ENCODE data around the gene AVPR1B.

The AVPR1B gene

GRCh38 chr1:206117151-206117948 lies at the start of gene AVPR1B:
AVPR1B (minus strand) TSS chr1:206117388; CDS start chr1:206116890, 498 bp downstream.
- DNase-seq, result no peak

GRCh38 chr1:206145771-206146290 lies 28.6 kb upstream of the AVPR1B start:
- DNase-seq, result no peak

GRCh38 chr1:206144605-206145004 lies 27.4 kb upstream of the AVPR1B start:
- no peak for DNase-seq

GRCh38 chr1:206143537-206144172 lies 26.5 kb upstream of the AVPR1B start:
- DNase-seq, result no peak

- no peak for DNase-seq
Observed at GRCh38 chr1:206142770-206143169, 25.6 kb upstream of the AVPR1B start.

- no peak for DNase-seq
Observed at GRCh38 chr1:206142011-206142410, 24.8 kb upstream of the AVPR1B start.

- no peak for DNase-seq
Observed at GRCh38 chr1:206136241-206136640, 19.1 kb upstream of the AVPR1B start.

- no peak for DNase-seq
Observed at GRCh38 chr1:206135248-206135647, 18.1 kb upstream of the AVPR1B start.

- DNase-seq, result no peak
Observed at GRCh38 chr1:206133751-206134415, 16.7 kb upstream of the AVPR1B start.

GRCh38 chr1:206131037-206131436 lies 13.8 kb upstream of the AVPR1B start:
- no peak for DNase-seq

- DNase-seq, result no peak
Observed at GRCh38 chr1:206128196-206128595, 11.0 kb upstream of the AVPR1B start.

- no peak for DNase-seq
Observed at GRCh38 chr1:206127336-206127735, 10.1 kb upstream of the AVPR1B start.

- DNase-seq, result no peak
Observed at GRCh38 chr1:206125346-206125745, 8.2 kb upstream of the AVPR1B start.

GRCh38 chr1:206122686-206123085 lies 5.5 kb upstream of the AVPR1B start:
- no peak for DNase-seq

- no peak for DNase-seq
Observed at GRCh38 chr1:206121269-206121668, 4.1 kb upstream of the AVPR1B start.

GRCh38 chr1:206120406-206120805 lies 3.2 kb upstream of the AVPR1B start:
- no peak for DNase-seq

GRCh38 chr1:206116873-206117150 lies 376 bp downstream of the AVPR1B start:
- DNase-seq, result no peak

GRCh38 chr1:206116191-206116872 lies 856 bp downstream of the AVPR1B start:
- DNase-seq, result no peak

- DNase-seq, result no peak
Observed at GRCh38 chr1:206115791-206116190, 1.4 kb downstream of the AVPR1B start.

- DNase-seq, result peak; percentile 52
Observed at GRCh38 chr1:206114692-206115640, 2.2 kb downstream of the AVPR1B start.

- no peak for DNase-seq
Observed at GRCh38 chr1:206112600-206113301, 4.4 kb downstream of the AVPR1B start.

Data from OCI-M1 (cell line).